Stimulated activated naive CD8-positive, alpha-beta T cell treated with anti-CD3 and anti-CD28 coated beads, Interleukin-15, Interleukin-2, amounts not matched to agents 100 U/mL and 50 U/mL, for 24 hours (primary cell): ENCODE measurements around the gene C11orf58.
A peak's percentile ranks its signal among the peaks of the same experiment; 100 is the strongest.

Experiments
- ATAC-seq: fragments of 150-1000 bp; cut with Tn5 transposase; one replicate; pipeline ENCODE4 v1.10.0; 2021
- DNase-seq: peaks from one replicate; pipeline ENCODE4 v3.0.0; 2021

C11orf58 gene

DNA sequence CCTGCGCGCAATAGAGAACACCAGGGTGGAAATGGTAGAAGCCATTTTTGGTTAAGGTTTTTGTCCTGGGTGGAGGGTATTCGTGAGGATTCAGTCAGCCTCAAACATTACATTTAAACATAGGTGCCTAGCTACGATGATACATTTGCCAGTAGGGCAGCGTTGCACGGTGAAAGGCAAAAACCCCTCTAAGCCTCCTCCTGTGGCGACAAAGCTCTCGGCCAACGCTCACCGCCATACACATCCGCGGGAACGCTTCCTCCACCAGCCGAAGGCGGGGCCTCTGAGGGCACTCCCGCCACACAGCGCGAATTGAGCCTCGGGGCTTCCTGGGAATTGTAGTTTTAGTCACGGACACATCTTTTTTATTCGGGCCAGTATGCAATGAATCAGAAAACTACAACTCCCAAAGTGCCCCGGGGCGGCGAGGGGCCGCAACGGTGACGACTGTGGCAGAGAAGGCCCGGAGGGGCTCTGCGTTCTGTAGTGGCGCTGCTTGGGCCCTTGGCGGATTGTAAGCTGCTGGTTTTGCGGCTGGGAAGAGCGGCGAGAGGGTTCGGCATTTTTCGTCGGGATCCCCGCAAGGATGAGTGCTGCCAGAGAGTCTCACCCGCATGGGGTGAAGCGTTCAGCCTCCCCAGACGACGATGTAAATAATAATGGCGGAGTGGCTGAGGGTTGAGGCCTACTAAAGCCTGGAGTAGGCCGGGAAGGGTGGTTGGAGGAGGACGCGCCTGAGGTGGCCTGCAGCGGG, at the start of gene C11orf58:
TSS of gene C11orf58 (plus strand) at position 455 of the 754 bp plus-strand sequence. CDS start at position 587, 132 bp downstream.
- peak; percentile 92 for DNase-seq
- peak; percentile 97 for ATAC-seq

- DNase-seq, result no peak
- no peak for ATAC-seq
Measured at GRCh38 chr11:16690086-16690485, 48.4 kb upstream of the C11orf58 start.

GRCh38 chr11:16703795-16704194, 34.7 kb upstream of the C11orf58 start:
- no peak for ATAC-seq
- no peak for DNase-seq

DNA sequence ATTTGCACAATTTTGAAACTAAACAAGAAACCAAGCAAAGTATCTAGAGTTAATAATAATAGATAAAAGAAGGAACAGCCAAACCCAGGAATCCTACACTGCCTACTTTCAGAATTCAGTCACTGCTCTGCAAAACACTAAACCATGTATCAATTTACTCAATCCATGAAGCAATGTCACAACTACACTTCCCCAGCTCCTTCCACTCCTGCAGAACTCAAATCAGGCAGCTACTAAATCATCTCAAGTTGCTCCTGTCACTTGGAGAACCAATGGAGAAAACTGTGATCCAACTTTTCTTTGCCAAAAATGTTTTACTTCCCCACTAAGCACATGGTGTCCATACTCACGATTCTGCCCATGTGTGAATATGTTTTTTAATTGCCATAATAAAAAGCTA, 24.9 kb upstream of the C11orf58 start:
- no peak for DNase-seq
- no peak for ATAC-seq

DNA sequence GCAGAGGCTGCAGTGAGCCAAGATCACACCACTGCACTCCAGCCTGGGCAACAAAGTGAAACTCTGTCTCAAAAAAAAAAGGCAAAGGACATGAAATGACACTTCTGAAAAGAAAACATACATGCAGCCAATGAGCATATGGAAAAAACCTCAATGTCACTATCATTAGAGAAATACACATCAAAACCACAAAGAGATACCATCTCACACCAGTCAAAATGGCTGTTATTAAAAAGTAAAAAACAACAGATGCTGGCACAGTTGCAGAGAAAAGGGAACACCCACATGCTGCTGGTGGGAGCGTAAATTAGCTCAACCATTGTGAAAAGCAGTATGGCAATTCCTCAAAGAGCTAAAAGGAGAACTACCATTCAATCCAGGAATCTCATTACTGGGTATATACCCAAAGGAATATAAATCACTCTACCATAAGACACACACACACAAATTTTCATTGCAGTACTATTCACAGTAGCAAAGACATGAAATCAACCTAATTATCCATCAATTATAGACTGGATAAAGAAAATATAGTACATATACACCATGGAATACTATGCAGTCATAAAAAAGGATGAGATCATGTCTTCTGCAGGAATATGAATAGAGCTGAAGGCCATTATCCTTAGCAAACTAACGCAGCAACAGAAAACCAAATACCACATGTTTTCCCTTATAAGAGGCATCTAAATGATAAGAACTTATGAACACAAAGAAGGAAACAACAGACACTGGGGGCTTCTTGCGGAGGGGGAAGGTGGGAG, 15.7 kb upstream of the C11orf58 start:
- ATAC-seq, result no peak
- DNase-seq, result no peak

- ATAC-seq, result no peak
- no peak for DNase-seq
Measured at GRCh38 chr11:16727806-16728205, 10.6 kb upstream of the C11orf58 start.

DNA sequence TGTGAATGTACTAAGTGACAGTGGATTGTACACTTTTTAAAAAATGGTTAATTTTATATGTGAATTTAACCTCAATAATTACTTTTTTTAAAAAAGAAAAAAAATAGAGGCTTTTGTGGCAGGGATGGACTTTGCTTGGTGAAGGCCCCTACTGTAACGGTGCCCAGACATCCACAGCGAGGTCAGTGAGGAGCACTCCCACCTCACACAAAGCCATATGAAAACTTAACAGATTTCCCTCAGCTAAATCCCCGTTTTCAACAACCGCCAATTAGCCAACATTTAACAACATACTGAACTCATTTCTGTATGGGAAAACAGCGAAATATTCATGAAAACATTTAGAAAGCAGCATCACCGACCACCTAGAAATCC, 642 bp upstream of the C11orf58 start:
- DNase-seq, result peak; percentile 18

DNA sequence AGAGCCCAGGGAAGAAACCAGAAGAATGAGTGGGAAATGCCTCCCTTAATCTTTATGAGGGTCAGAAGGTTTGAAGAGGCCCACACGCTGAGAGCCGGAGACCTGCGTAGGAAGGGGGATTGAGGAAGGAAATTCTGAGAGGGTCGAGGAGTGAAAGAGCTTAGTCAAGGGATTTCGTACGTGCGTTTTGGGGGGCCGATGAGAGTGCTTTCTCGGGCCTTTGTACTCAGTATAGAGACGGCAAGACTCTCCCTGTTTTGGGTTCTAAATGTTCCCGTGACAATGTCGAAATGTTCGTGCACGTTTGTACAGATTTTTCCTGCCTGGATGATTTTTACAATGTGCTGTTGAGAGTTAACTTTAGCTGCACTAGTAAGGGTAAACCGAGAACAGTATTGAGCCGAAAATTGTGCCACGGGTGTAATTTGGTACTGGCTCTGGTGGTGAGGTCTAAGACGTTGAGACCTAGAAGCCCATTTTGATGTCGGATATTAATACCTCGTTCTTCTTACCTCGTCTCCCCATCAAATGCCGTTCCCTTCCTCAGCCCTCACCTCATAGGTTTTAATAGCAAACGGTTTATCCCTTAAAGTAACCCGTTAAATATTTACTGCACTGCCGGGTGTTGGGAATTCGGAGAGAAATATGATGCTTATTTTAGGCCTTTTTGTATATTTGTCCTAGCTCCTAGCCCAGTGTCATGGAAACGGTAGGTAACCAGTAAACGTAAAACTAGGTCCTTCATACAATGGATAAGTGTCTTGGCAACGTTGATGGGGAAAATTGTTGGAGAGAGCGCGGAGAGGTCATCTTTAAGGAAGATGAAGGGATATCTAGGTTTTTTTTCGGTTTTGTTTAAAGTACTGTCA, 734 bp downstream of the C11orf58 start:
- DNase-seq (peak; percentile 45), ATAC-seq (peak; percentile 13)

More for the DNA sequence above, 642 bp upstream of the C11orf58 start:
- no peak for ATAC-seq

- ATAC-seq, result no peak
- peak; percentile 11 for DNase-seq
Measured at GRCh38 chr11:16741473-16741872, 3.0 kb downstream of the C11orf58 start.

GRCh38 chr11:16743478-16743877, 5.0 kb downstream of the C11orf58 start:
- no peak for ATAC-seq
- DNase-seq, result no peak

GRCh38 chr11:16744128-16744725, 5.8 kb downstream of the C11orf58 start:
- no peak for ATAC-seq

DNA sequence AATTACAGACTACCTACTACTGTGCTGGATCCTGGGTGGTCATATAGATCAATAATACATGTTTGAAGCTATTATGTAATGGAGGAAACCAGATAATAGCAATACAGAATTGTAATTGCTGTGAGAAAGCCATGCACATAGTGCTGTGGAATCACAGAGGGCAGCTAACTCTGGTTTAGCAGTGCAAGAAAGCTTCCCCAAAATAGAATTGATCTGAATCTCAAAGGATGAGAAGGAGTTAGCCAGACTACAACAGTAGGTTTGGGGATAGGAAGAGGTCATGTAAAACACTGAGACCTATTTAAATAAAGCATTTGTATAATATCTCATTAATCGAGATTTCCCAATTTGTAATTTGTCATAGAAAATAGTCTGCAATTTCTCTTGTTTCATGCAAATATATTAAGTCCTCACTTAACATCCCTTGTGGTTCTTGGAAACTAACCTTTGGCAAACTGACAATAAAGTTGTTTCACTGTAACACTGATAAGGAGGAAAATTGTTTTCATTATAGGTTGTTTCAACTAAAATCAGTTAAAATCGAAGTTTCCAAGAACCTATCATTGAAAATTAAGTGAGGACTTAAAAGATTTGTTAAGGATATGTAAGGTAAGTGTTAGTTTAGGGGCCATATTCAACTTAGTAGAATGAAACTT, 7.6 kb downstream of the C11orf58 start:
- no peak for ATAC-seq
- DNase-seq, result no peak

More at GRCh38 chr11:16744128-16744725, 5.8 kb downstream of the C11orf58 start:
- no peak for DNase-seq

DNA sequence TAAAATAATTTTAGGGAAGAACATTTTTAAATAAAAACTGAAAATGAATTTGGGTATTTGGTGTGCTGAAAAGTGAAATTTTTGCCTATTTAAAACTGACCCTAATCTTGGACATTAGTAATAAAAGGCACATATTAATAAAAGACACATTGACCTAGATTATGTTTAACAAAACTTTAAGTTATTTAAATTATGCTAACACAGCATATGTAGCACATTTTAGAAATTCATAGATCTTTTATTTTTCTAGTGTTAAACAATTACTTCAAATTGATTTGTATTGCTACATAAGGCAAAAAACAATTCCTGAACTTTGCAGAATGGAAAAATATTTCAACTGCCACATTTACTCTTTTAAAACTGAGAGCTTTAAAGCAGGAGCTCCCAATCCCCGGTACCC, 10.6 kb downstream of the C11orf58 start:
- DNase-seq (no peak), ATAC-seq (no peak)

DNA sequence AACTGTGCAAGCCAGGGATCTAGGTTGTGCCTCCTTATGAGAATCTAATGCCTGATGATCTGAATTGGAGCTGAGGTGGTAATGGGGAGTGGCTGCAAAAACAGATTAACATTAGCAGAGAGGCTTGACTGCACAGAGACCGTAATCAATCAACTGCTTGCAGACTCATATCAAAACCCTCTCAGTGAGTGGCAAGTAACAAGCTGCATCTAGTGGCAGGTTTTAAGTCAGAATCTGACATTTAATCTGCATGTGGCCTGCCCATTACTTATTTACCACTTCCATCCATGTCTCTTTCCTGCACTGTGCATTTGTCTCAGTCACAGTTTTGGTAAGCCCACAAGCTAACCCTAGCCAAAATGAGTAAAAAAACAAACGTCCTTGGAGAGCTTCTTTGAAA, 11.2 kb downstream of the C11orf58 start:
- ATAC-seq, result peak; percentile 87
- DNase-seq, result no peak

DNA sequence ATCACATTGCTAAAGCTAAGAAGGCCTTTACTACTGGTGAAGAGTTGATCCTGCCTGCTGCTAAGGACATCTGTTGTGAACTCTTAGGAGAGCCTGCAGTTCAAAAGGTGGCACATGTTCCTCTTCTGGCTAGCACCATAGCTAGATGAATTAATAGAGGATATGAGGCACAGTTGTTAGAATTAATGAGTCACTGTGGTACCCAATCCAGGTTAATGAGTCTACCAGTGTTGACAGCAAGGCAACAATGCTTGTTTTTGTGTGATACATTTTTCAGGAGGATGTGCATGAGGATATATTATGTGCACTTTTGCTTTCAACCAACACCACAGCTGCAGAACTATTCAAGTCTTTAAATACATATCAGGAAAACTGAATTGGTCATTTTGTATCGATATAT, 12.0 kb downstream of the C11orf58 start:
- DNase-seq (no peak), ATAC-seq (no peak)

DNA sequence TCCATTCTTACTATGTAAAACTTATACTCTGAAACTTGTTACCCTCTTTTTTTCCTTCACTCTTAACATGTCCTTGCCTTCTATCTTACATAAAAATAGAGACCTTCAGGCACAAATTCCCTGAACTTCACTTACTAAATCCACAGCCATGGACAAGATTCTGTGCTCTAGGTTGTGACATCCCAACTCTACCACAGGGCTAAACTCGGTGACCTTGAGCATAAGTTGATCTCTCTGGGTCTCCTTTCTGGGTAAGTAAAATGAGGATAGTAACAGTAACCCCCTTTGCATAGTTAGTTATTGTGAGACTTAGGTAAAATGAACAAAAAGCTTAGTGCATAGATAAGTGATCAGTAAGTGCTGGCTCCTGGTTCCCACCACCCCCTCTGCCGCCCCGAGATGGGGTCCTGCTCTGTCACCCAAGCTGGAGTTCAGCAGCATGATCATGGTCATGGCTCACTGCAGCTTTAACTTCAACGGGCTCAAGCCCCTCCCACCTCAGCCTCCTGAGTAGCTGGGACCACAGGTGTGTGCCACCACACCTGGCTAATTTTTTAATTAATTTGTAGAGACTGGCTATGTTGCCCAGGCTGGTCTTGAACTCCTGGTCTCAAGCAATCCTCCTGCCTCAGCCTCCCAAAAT, 20.1 kb downstream of the C11orf58 start:
- DNase-seq, result no peak
- no peak for ATAC-seq

DNA sequence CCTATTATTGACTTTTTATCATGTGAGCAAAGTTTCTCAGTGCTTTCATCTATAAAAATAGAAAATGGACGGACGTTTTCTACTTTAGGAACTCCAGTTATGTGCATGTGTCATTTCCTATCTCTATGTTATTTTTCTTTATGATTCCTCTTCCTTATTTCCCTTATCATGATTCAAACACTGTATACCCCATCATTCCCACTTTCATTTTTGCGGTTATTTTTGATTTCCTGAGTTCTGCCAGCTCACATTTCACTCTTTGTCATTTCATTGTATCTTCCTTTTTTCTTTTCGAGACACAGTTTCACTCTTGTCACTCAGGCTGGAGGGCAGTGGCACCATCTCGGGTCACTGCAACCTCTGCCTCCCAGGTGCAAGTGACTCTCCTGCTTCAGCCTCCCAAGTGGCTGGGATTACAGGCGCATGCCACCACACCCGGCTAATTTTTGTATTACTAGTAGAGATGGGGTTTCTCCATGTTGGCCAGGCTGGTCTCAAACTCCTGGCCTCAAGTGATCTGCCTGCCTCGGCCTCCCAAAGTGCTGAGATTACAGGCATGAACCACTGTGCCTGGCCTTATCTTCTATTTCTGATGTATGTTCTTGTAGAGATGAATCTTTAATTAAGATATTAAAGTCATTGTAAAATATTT, 21.5 kb downstream of the C11orf58 start:
- ATAC-seq (no peak), DNase-seq (no peak)

DNA sequence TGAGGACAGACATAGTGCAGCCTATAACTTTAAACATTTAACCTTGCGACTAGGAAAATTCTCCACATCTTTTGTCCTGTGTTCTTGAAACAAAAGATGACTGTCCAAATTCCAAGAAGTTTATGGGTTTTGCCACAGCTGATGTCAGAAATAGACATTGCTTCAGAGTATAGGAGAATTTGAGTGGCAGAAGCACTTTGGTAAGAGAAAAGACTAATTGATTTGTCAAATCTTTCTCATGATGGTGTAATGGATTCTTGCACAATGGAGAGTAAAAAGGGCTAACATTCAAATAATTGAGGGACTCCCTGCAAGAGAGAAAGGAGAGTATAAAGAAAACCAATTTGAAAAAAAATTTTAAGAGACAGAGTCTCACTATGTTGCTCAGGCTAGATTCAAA, 25.3 kb downstream of the C11orf58 start:
- DNase-seq (no peak), ATAC-seq (no peak)

GRCh38 chr11:16764888-16765287, 26.4 kb downstream of the C11orf58 start:
- DNase-seq (no peak), ATAC-seq (no peak)

- no peak for ATAC-seq
- DNase-seq, result no peak
Measured at GRCh38 chr11:16767137-16767536, 28.7 kb downstream of the C11orf58 start.

DNA sequence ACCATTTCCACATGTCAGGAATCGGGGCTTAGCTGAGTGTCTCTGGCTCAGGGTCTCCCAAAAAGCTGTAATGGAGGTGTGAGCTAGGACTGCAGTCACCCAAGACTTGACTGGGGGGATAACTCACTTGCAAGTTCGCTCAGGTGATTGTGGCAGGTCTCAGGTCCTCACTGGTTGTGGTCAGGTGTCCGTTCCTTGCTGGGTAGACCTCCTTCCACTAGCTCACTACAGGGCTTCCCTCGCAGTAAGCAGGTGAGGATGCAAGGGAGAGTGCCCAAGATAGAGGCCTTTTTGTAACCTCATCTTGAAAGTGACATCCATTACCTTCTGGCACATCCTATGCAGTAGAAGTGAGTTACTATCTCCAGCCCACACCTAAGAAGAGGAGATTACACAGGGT, 29.5 kb downstream of the C11orf58 start:
- ATAC-seq (no peak), DNase-seq (no peak)
